ENCODE data around the gene FLT3LG. TPM values are rescaled to one million over a fixed set of nuclear protein-coding genes. Genes with fewer than 3 reads are reported as not detected.
A peak's percentile ranks its signal among the peaks of the same experiment; 100 is the strongest.

The FLT3LG gene
- total RNA-seq, 2 experiments from 2014 or later = 57.7 to 61.2 TPM

GRCh38 chr19:49435670-49436069, 38.3 kb upstream of the FLT3LG start:
- no peaks in the 10 kb centered on the region for H3K9me3 Mint-ChIP-seq
- no peak for ATAC-seq
- peaks cover 88% of the 10 kb centered on the region for H3K27me3 Mint-ChIP-seq
- no peaks in the 10 kb centered on the region for H3K36me3 Mint-ChIP-seq (ENCODE audit: low read depth)
- H3K4me1 Mint-ChIP-seq (ENCODE audit: low read depth) = peaks cover 19% of the 10 kb centered on the region
- POLR2A ChIA-PET = interaction anchor here (1.1 to 1.6 kb wide), 4 partner anchors 11 to 127 kb away, joined by 3 to 4 read pairs (median 4); partner anchors contain the start of genes GFY and PIH1D1
- TF ChIP-seq CTCF (IDR thresholded peaks at IDR 0.05) = no peak
- no peak overlapping the region for H3K4me3 Mint-ChIP-seq
- no peak for DNase-seq
- no peak overlapping the region for H3K27ac Mint-ChIP-seq
- CTCF ChIA-PET = interaction anchor here (0.9 to 2.2 kb wide), 2 partner anchors 11 to 44 kb away, joined by 3 to 13 read pairs; partner anchors contain the start of gene GFY
- intact Hi-C loops (cut with micrococcal nuclease) = no loop called here

- intact Hi-C loops (cut with micrococcal nuclease) = no loop called here
- no peak overlapping the region for H3K4me3 Mint-ChIP-seq
- DNase-seq = peak; percentile 91
- H3K27me3 Mint-ChIP-seq = peaks cover 87% of the 10 kb centered on the region
- H3K27ac Mint-ChIP-seq = no peak overlapping the region
- peak; percentile 53 for ATAC-seq
- H3K4me1 Mint-ChIP-seq (ENCODE audit: low read depth) = peaks cover 23% of the 10 kb centered on the region
- POLR2A ChIA-PET = interaction anchor here (1.1 to 1.6 kb wide), 4 partner anchors 11 to 126 kb away, joined by 3 to 4 read pairs (median 4); partner anchors contain the start of genes GFY and PIH1D1
- no peak for TF ChIP-seq CTCF (IDR thresholded peaks at IDR 0.05)
- CTCF ChIA-PET = interaction anchor here (0.9 to 2.2 kb wide), 3 partner anchors 12 to 45 kb away, joined by 3 to 13 read pairs (median 3); partner anchors contain the start of gene GFY
- no peaks in the 10 kb centered on the region for H3K36me3 Mint-ChIP-seq (ENCODE audit: low read depth)
- no peaks in the 10 kb centered on the region for H3K9me3 Mint-ChIP-seq
These were observed 37.5 kb upstream of the FLT3LG start for GRCh38 chr19:49436381-49437017.

GRCh38 chr19:49437231-49437630, 36.8 kb upstream of the FLT3LG start:
- no peak for TF ChIP-seq CTCF (IDR thresholded peaks at IDR 0.05)
- H3K4me1 Mint-ChIP-seq (ENCODE audit: low read depth) = peaks cover 29% of the 10 kb centered on the region
- H3K9me3 Mint-ChIP-seq = no peaks in the 10 kb centered on the region
- DNase-seq = no peak
- H3K4me3 Mint-ChIP-seq = no peak overlapping the region
- intact Hi-C loops (cut with micrococcal nuclease) = no loop called here
- H3K27me3 Mint-ChIP-seq = peaks cover 89% of the 10 kb centered on the region
- POLR2A ChIA-PET = no interaction called here
- ATAC-seq = no peak
- no peak overlapping the region for H3K27ac Mint-ChIP-seq
- CTCF ChIA-PET = no interaction called here
- H3K36me3 Mint-ChIP-seq (ENCODE audit: low read depth) = no peaks in the 10 kb centered on the region

GRCh38 chr19:49438261-49438660, 35.8 kb upstream of the FLT3LG start:
- ATAC-seq = no peak
- ChIA-PET CTCF (no interaction called here), POLR2A (no interaction called here)
- Mint-ChIP-seq H3K4me3 (no peak overlapping the region), H3K4me1 (ENCODE audit: low read depth) (peaks cover 27% of the 10 kb centered on the region), H3K27me3 (peaks cover 87% of the 10 kb centered on the region), H3K9me3 (no peaks in the 10 kb centered on the region), H3K36me3 (ENCODE audit: low read depth) (no peaks in the 10 kb centered on the region), H3K27ac (no peak overlapping the region)
- intact Hi-C loops (cut with micrococcal nuclease) = no loop called here
- DNase-seq = no peak
- no peak for TF ChIP-seq CTCF (IDR thresholded peaks at IDR 0.05)

GRCh38 chr19:49439836-49440235, 34.2 kb upstream of the FLT3LG start:
- no peaks in the 10 kb centered on the region for H3K36me3 Mint-ChIP-seq (ENCODE audit: low read depth)
- no peak overlapping the region for H3K27ac Mint-ChIP-seq
- no peak overlapping the region for H3K4me3 Mint-ChIP-seq
- ChIA-PET POLR2A (interaction anchor here (0.7 to 1.5 kb wide), 4 partner anchors 10 to 50 kb away, joined by 3 to 4 read pairs (median 3); partner anchors contain the start of gene PIH1D1), CTCF (interaction anchor here (1.0 kb wide), 2 partner anchors 10 to 49 kb away, joined by 4 to 6 read pairs; no protein-coding TSS in a partner anchor)
- ATAC-seq = no peak
- peaks cover 73% of the 10 kb centered on the region for H3K27me3 Mint-ChIP-seq
- intact Hi-C loops (cut with micrococcal nuclease) = loop anchor here (5.0 to 10.0 kb wide), 2 partner anchors 48 to 175 kb away; no protein-coding TSS in a partner anchor
- TF ChIP-seq CTCF (IDR thresholded peaks at IDR 0.05) = no peak
- peaks cover 29% of the 10 kb centered on the region for H3K4me1 Mint-ChIP-seq (ENCODE audit: low read depth)
- no peak for DNase-seq
- no peaks in the 10 kb centered on the region for H3K9me3 Mint-ChIP-seq

Data from activated CD8-positive, alpha-beta T cell treated with anti-CD3 and anti-CD28 coated beads for 36 hours (primary cell).